ENCODE measurements around the gene SLC66A2. TPM values are rescaled to one million over a fixed set of nuclear protein-coding genes. Genes with fewer than 3 reads are reported as not detected.

The SLC66A2 gene
- total and polyA plus RNA-seq, 2 of the 13 experiments (the other 11 are each of a cell fraction or from before 2014, with no cell fraction given): 33.5 to 41.9 TPM

GRCh38 chr18:79985172-79985571 lies 33.7 kb upstream of the SLC66A2 start (continued):
- 0 out of 2 replicates have a peak, but pooled peaks have one; percentile 25 for TF ChIP-seq ETV5 (CRISPR knock-in tag; IDR thresholded peaks at IDR 0.05; ENCODE audit: borderline replicate concordance)
- TF ChIP-seq ZNF121 (CRISPR knock-in tag; IDR thresholded peaks at IDR 0.05): no peak
- TF ChIP-seq RARA (CRISPR knock-in tag; IDR thresholded peaks at IDR 0.05): peak; percentile 79
- no peak for TF ChIP-seq ZNF329 (CRISPR knock-in tag; IDR thresholded peaks at IDR 0.05; ENCODE audit: low read depth)
- TF ChIP-seq CREB3 (CRISPR knock-in tag; IDR thresholded peaks at IDR 0.05): no peak
- TF ChIP-seq CC2D1A (CRISPR knock-in tag; IDR thresholded peaks at IDR 0.05): no peak
- no peak for TF ChIP-seq ZIK1 (CRISPR knock-in tag; IDR thresholded peaks at IDR 0.05; ENCODE audit: borderline replicate concordance, low read depth)
- TF ChIP-seq ZNF136 (CRISPR knock-in tag; IDR thresholded peaks at IDR 0.05; ENCODE audit: low read depth): no peak
- no peak for TF ChIP-seq MTERF4 (CRISPR knock-in tag; IDR thresholded peaks at IDR 0.05)
- no peak for TF ChIP-seq PRDM4 (CRISPR knock-in tag; IDR thresholded peaks at IDR 0.05; ENCODE audit: borderline replicate concordance)
- no peak; the same call in 1 of the 2 replicates for TF ChIP-seq TFE3 (CRISPR knock-in tag; IDR thresholded peaks at IDR 0.05)
- no peak for TF ChIP-seq ZBTB40 (IDR thresholded peaks at IDR 0.05)
- TF ChIP-seq ZBTB40 (CRISPR knock-in tag; IDR thresholded peaks at IDR 0.05): no peak
- no peak for TF ChIP-seq ELF1 (CRISPR knock-in tag; IDR thresholded peaks at IDR 0.05)
